A549 (cell line): Measurements from ENCODE around the gene CD200R1. TPM values are rescaled to one million over a fixed set of nuclear protein-coding genes. Genes with fewer than 3 reads are reported as not detected.

ENCODE experiments used
- ATAC-seq, 2 experiments: fragments of 200-7000 bp in 1 of 2; fragments of >200 bp in 1 of 2; cut with Nextera tagmentation in 1 of 2; cut with Tn5 transposase in 1 of 2; 3 replicates each; pipeline versions ENCODE4 v1.8.0 to v1.9.1; 2018 to 2020; ENCODE audit warnings: mild to moderate bottlenecking in 1 of 2, moderate library complexity in 1 of 2
- CTCF ChIA-PET: fragments of 300-600 bp; sonication (Branson Sonifier 250); formaldehyde crosslinking; extraction: SDS; loops from one replicate; lab custom pipeline; 2021; ENCODE audit warnings: antibody characterized with exemption, inconsistent platforms; lab: Yijun Ruan, JAX
- POLR2A ChIA-PET: fragments of 350-600 bp; formaldehyde crosslinking; extraction: SDS; loops from one replicate; lab custom pipeline; 2021; ENCODE audit warnings: antibody characterized with exemption, inconsistent platforms; lab: Yijun Ruan, JAX
- DNase-seq, 2 experiments: peaks; one replicate each; pipeline versions ENCODE4 v3.0.0 to v3.0.0-alpha.2; 2011 to 2016; ENCODE audit warnings: low read depth in 1 of 2, low spot score in 1 of 2
- FAIRE-seq: peaks from 2 replicates; lab custom pipeline; 2011; peaks lifted over from hg19 to GRCh38; lab: Jason Lieb, UNC
- H3K27ac ChIP-seq, 2 experiments: fragments of >200 bp; sonication (Bioruptor Twin); formaldehyde crosslinking; 3 replicates each; pipeline ENCODE4 v1.5.1; 2016 to 2017
- H3K4me1 ChIP-seq: fragments of >200 bp; sonication (Bioruptor Twin); formaldehyde crosslinking; 3 replicates; pipeline ENCODE4 v1.6.1; 2016
- H3K4me2 ChIP-seq: fragments of >200 bp; sonication (Bioruptor Twin); formaldehyde crosslinking; 3 replicates; pipeline ENCODE4 v1.6.1; 2016
- H3K4me3 ChIP-seq: fragments of >200 bp; sonication (Bioruptor Twin); formaldehyde crosslinking; 3 replicates; pipeline ENCODE4 v1.5.1; 2016
- H3K9me3 ChIP-seq: fragments of >200 bp; sonication (Bioruptor Twin); formaldehyde crosslinking; 3 replicates; pipeline ENCODE4 v1.6.1; 2016
- EHF ChIP-seq: fragments of 250-450 bp; sonication (Bioruptor Pico); IDR thresholded peaks from 2 replicates; pipeline ENCODE4 v1.5.0; 2020; ENCODE audit warnings: mild to moderate bottlenecking
- HMGXB4 ChIP-seq: fragments of 250-450 bp; sonication (Bioruptor Pico); IDR thresholded peaks from 2 replicates; pipeline ENCODE4 v1.5.0; 2021; ENCODE audit warnings: mild to moderate bottlenecking, moderate library complexity, borderline replicate concordance
- HOXB5 ChIP-seq: fragments of 250-450 bp; sonication (Bioruptor Pico); IDR thresholded peaks from 2 replicates; pipeline ENCODE4 v1.5.0; 2020; ENCODE audit warnings: mild to moderate bottlenecking, moderate library complexity
- KDM5A ChIP-seq: fragments of 200-600 bp; sonication (generic); IDR thresholded peaks from 2 replicates; pipeline ENCODE4 v1.6.1; 2016; ENCODE audit warnings: antibody characterized with exemption, mild to moderate bottlenecking
- MAX ChIP-seq: IDR thresholded peaks from 2 replicates; pipeline ENCODE4 v1.6.1; 2012
- MAZ ChIP-seq: fragments of 150-350 bp; IDR thresholded peaks from 2 replicates; pipeline ENCODE4 v1.6.1; 2014; ENCODE audit warnings: antibody characterized with exemption, low read depth, low read length, borderline replicate concordance
- NR3C1 ChIP-seq: fragments of >200 bp; sonication (Bioruptor Twin); formaldehyde crosslinking; IDR thresholded peaks from 3 replicates; pipeline ENCODE4 v1.6.1; 2017
- PHF8 ChIP-seq: fragments of 200-600 bp; sonication (generic); IDR thresholded peaks from 2 replicates; pipeline ENCODE4 v1.6.1; 2016; ENCODE audit warnings: low read depth, mild to moderate bottlenecking, antibody characterized with exemption, moderate library complexity, borderline replicate concordance
- POLR2A ChIP-seq: IDR thresholded peaks from 2 replicates; pipeline ENCODE4 v1.6.1; 2012; ENCODE audit warnings: mild to moderate bottlenecking, low read length
- RARB ChIP-seq: fragments of 250-450 bp; sonication (Bioruptor Pico); IDR thresholded peaks from 2 replicates; pipeline ENCODE4 v1.8.0; 2021; ENCODE audit warnings: mild to moderate bottlenecking, moderate library complexity
- RCOR1 ChIP-seq: fragments of 150-350 bp; IDR thresholded peaks from 2 replicates; pipeline ENCODE4 v1.6.1; 2014; ENCODE audit warnings: antibody characterized with exemption, low read length, low read depth
- REST ChIP-seq: fragments of 200-600 bp; sonication (generic); IDR thresholded peaks from 2 replicates; pipeline ENCODE4 v1.6.1; 2016; ENCODE audit warnings: antibody characterized with exemption, mild to moderate bottlenecking, moderate library complexity
- RNF2 ChIP-seq: fragments of 200-600 bp; sonication (generic); IDR thresholded peaks from 2 replicates; pipeline ENCODE4 v1.6.1; 2016; ENCODE audit warnings: low read depth, mild to moderate bottlenecking, antibody characterized with exemption, moderate library complexity, borderline replicate concordance
- SMC3 ChIP-seq: fragments of >200 bp; sonication (Bioruptor Twin); formaldehyde crosslinking; IDR thresholded peaks from 3 replicates; pipeline ENCODE4 v1.6.1; 2018; ENCODE audit warnings: inconsistent platforms
- SREBF2 ChIP-seq: fragments of 450-650 bp; IDR thresholded peaks from 2 replicates; pipeline ENCODE4 v1.6.1; 2014; ENCODE audit warnings: mild to moderate bottlenecking, moderate library complexity
- TFCP2L1 ChIP-seq: fragments of 250-450 bp; sonication (Bioruptor Pico); IDR thresholded peaks from 2 replicates; pipeline ENCODE4 v1.5.0; 2021; ENCODE audit warnings: mild to moderate bottlenecking
- USF2 ChIP-seq: fragments of 450-650 bp; IDR thresholded peaks from 2 replicates; pipeline ENCODE4 v1.6.1; 2014; ENCODE audit warnings: antibody characterized with exemption
- ZFP36 ChIP-seq: fragments of 450-650 bp; IDR thresholded peaks from 2 replicates; pipeline ENCODE4 v1.6.1; 2014; ENCODE audit warnings: borderline replicate concordance; ENCODE audit not compliant: partially characterized antibody
- ZNF302 ChIP-seq: fragments of 250-450 bp; sonication (Bioruptor Pico); IDR thresholded peaks from 2 replicates; pipeline ENCODE4 v1.9.0; 2021; ENCODE audit warnings: inconsistent platforms, mild to moderate bottlenecking, moderate library complexity
- WGBS: methylation state at CpG from one replicate; pipeline ENCODE4 v1.1.6; 2017; ENCODE audit errors: missing lambda C conversion rate; 5-methylcytosine and 5-hydroxymethylcytosine counted together
- polyA plus RNA-seq, 4 experiments: library from polyadenylated mRNA; depleted of rRNA in 3 of 4; stranded (reverse); fragments of >200 nt; fragmentation: RNase III in 1 of 4; extraction: RNeasy Plus Mini Kit Qiagen cat#74134 plus additional on column Dnase treatment in 1 of 4; gene quantifications; 2 replicates in 3 of 4; 3 replicates in 1 of 4; pipeline ENCODE4 v1.2.3, GENCODE V29; 2011 to 2017

Gene CD200R1
- polyA plus RNA-seq, 2 of the 4 experiments (the other 2 are of a cell fraction) = 0.08 to 0.12 TPM

GRCh38 chr3:113002037-113002436 lies 27.1 kb upstream of the CD200R1 start:
- no peak overlapping the region for H3K4me2 ChIP-seq
- ATAC-seq (no peak), DNase-seq (no peak), FAIRE-seq (no peak)
- no peak overlapping the region for H3K4me3 ChIP-seq
- TF ChIP-seq ZFP36 (no peak), EHF (CRISPR knock-in tag) (no peak), RCOR1 (no peak), HOXB5 (CRISPR knock-in tag) (no peak)
- H3K27ac ChIP-seq = no peak overlapping the region
- no peaks in the 10 kb centered on the region for H3K4me1 ChIP-seq
- POLR2A ChIA-PET = interaction anchor here (1.2 to 1.8 kb wide), 2 partner anchors 8 to 11 kb away, joined by 3 to 5 read pairs; partner anchors contain the start of gene GTPBP8
- H3K9me3 ChIP-seq = no peaks in the 10 kb centered on the region
- CTCF ChIA-PET = interaction anchor here (0.8 kb wide), 1 partner anchor 8 kb away, joined by 3 read pairs; no protein-coding TSS in a partner anchor

- FAIRE-seq = no peak
- ChIA-PET CTCF (interaction anchor here (1.0 kb wide), 1 partner anchor 266 kb away, joined by 5 read pairs; no protein-coding TSS in a partner anchor), POLR2A (interaction anchor here (1.8 kb wide), 1 partner anchor 9 kb away, joined by 5 read pairs; the partner anchor contains the start of gene GTPBP8)
- 77% methylated on average over 4 of the region's 4 CpGs for WGBS
- TF ChIP-seq POLR2A = no peak
- no peak for TF ChIP-seq PHF8
- no peaks in the 10 kb centered on the region for H3K4me1 ChIP-seq
- no peak for ATAC-seq
- DNase-seq = no peak
- no peak overlapping the region for H3K27ac ChIP-seq
- H3K9me3 ChIP-seq = no peaks in the 10 kb centered on the region
- H3K4me3 ChIP-seq = no peak overlapping the region
- H3K4me2 ChIP-seq = no peak overlapping the region
These were observed 25.8 kb upstream of the CD200R1 start for GRCh38 chr3:113000691-113001090.

GRCh38 chr3:112995800-112996199 lies 20.9 kb upstream of the CD200R1 start:
- Histone ChIP-seq H3K4me1 (peaks cover 14% of the 10 kb centered on the region), H3K4me2 (no peak overlapping the region), H3K9me3 (no peaks in the 10 kb centered on the region), H3K4me3 (no peak overlapping the region), H3K27ac (no peak overlapping the region)
- POLR2A ChIA-PET = no interaction called here
- no peak for DNase-seq
- 96% methylated on average over 4 of the region's 4 CpGs for whole genome bisulfite sequencing
- CTCF ChIA-PET = interaction anchor here (1.2 to 2.1 kb wide), 3 partner anchors 12 to 414 kb away, joined by 3 to 9 read pairs (median 3); no protein-coding TSS in a partner anchor
- no peak for ATAC-seq
- FAIRE-seq = peak; percentile 7
- TF ChIP-seq NR3C1 = no peak
- no peak for TF ChIP-seq TFCP2L1
- no peak for TF ChIP-seq ZNF302 (CRISPR knock-in tag)

GRCh38 chr3:112990672-112991602 lies 16.0 kb upstream of the CD200R1 start, which contains the start of gene GTPBP8:
Gene GTPBP8 (plus strand): TSS chr3:112990984. CDS start chr3:112991000, 16 bp downstream.
- CTCF ChIA-PET = interaction anchor here (0.8 to 3.2 kb wide), 6 partner anchors 11 to 353 kb away, joined by 3 to 16 read pairs (median 5); no protein-coding TSS in a partner anchor
- FAIRE-seq (no peak), DNase-seq (peak; percentile 84 to 95), ATAC-seq (peak; percentile 98 to 99)
- POLR2A ChIA-PET = interaction anchor here (0.6 to 2.2 kb wide), 12 partner anchors 11 to 524 kb away, joined by 3 to 23 read pairs (median 4); partner anchors contain the start of gene SPICE1
- H3K4me1 ChIP-seq = peaks cover 18% of the 10 kb centered on the region
- H3K27ac ChIP-seq = peak within 1 kb of the TSS; percentile 90 to 94
- 2% methylated on average over 59 of the region's 70 CpGs for WGBS
- H3K9me3 ChIP-seq = no peaks in the 10 kb centered on the region
- peak within 1 kb of the TSS; percentile 88 for H3K4me3 ChIP-seq
- peak within 1 kb of the TSS; percentile 72 for H3K4me2 ChIP-seq
- TF ChIP-seq REST (no peak), RARB (CRISPR knock-in tag) (no peak), SREBF2 (no peak), MAZ (no peak), PHF8 (peak; percentile 98), RNF2 (0 out of 2 replicates have a peak, but pooled peaks have one; percentile 49), USF2 (0 out of 2 replicates have a peak, but pooled peaks have one; percentile 2), EHF (CRISPR knock-in tag) (no peak), KDM5A (peak; percentile 52; the same call in 1 of the 2 replicates), TFCP2L1 (no peak), HOXB5 (CRISPR knock-in tag) (peak; percentile 68; the same call in 1 of the 2 replicates), MAX (peak; percentile 87), HMGXB4 (CRISPR knock-in tag) (no peak), SMC3 (peak; percentile 16; the same call in 1 of the 3 replicates), RCOR1 (no peak), POLR2A (peak; percentile 61)
